NCI-H1092 treated with DMSO at 0.1 percent for 48 hours (cell line): ENCODE results near the gene INPP5F.
"Not testable (repeated sequence)": the region's sequence is repeated elsewhere in the genome, so short reads cannot be mapped to it uniquely, and the experiment has no call there.

ENCODE experiments used
- DNase-seq: peaks from one replicate; lab custom pipeline; 2025; lab: John Stamatoyannopoulos, UW

Gene INPP5F

DNA sequence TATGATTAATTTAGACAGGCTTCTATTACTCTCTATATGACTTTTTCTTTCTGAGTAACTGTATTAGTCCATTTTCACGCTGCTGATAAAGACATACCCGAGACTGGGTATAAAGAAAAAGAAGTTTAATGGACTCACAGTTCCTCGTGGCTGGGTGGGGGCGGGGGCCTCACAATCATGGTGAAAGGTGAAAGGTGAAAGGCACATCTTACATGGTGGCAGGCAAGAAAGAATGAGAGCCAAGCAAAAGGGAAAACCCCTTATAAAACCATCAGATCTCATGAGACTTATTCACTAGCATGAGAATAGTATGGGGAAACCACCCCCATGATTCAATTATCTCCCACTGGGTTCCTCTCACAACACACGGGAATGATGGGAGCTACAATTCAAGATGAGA lies 18.5 kb upstream of the INPP5F start:
- not testable (repeated sequence) for DNase-seq

DNA sequence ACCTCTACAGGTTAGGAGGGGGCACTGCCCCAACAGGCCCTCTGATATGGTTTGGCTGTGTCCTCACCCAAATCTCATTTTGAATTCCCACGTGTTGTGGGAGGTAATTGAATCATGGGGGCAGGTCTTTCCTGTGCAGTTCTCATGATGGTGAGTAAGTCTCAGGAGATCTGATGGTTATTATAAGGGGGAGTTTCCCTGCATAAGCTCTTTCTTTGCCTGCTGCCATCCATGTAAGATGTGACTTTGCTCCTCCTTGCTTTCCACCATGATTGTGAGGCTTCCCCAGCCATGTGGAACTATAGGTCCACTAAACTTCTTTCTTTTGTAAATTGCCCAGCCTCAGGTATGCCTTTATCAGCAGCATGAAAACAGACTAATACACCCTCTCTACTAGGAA lies 14.9 kb upstream of the INPP5F start:
- DNase-seq: not testable (repeated sequence)

GRCh38 chr10:119713744-119714483 lies 11.9 kb upstream of the INPP5F start:
- DNase-seq: no peak

DNA sequence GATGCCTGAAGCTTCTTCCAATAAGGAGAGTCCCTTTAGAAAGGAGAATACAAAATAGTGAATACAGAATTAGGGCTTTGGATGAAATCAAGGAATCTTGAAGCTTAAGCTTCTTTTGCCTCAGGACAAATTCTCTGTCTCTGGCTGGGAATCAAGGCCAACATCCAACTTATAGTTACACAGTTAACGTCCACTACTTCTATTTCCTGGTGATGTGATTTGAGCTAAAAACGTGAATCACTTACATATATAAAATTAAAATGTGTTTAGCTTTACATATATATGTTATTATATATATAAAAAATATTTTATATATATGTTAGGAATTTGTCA lies 11.4 kb upstream of the INPP5F start:
- no peak for DNase-seq

DNA sequence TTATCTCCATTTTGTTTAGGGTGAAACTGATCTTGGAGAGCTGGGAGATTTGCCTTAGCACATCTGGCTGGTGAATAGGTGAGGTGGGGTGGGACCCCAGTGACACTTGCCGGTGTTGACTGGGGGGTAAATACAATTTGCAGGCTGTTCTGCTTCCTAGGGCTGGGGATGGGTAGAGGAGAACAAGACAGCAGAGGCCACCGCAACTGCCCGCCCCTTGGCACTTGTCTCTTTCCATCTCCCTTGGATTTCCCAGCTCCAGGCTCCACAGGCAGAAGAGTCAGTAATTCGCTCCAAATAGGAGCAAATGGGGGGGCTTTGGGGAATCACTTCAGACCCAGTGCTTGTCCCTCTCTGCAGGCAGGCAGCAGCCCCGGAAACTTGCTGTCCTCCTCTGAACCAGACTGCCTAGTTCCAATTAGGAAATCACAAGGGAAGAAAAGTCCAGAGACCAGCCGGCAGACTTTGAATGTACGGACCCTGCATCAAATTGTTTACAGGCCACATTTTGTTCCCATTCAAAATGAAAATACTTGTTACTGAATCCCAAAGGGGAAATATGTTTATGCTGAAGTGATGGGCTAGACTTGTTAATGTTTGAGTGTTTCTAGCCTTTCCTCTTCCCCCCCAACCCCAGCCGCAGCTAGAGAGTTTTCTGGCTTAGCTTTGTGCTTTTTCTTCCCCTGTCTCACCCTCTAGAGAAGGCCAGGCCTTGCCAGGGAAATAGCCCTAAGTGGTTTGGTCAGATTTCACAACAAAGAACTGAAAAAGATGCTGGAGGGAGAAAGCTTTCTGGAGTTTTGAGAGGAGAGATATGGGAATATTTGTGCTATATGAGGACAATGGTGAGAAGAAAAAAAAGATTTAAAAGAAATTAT lies 10.0 kb upstream of the INPP5F start:
- no peak for DNase-seq

DNA sequence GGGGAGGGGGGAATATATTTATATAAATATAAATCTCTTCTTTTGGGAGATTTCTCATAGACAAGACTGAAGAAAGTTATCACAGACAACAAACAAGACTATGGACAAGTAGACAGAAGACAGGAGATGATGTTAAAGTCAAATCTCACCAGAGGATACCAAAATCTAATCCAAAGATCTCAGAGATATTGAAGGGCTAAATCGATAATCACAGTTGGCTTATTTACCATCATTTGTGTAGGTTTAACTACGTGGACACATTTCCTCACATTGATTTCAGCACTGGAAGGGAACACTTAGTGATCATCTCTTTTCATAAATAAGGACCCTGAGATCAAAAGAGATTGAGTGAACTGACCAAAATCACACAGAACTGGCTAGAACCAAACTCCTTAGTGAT lies 2.7 kb upstream of the INPP5F start:
- DNase-seq: no peak

DNA sequence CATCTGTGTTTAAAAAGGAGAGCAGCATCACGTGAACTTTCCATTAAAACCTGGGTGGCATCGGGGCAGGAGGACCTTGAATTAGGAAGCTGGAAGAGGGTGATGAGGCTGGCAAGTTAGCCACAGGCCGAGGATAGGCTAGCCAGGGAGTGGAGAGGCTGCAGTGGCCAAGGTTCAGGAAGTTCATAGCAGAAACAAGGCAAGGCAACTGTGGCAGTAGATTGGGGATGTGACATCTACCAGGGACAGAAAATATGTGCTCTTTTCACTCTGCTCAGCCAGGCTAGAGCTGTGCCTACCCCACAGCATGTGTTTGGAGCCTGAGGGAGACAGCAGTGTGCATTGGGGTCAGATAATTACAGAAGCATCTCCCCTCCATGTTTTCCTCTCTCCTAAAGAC lies 2.2 kb upstream of the INPP5F start:
- DNase-seq: no peak

GRCh38 chr10:119724593-119725516 lies 995 bp upstream of the INPP5F start:
- no peak for DNase-seq

DNA sequence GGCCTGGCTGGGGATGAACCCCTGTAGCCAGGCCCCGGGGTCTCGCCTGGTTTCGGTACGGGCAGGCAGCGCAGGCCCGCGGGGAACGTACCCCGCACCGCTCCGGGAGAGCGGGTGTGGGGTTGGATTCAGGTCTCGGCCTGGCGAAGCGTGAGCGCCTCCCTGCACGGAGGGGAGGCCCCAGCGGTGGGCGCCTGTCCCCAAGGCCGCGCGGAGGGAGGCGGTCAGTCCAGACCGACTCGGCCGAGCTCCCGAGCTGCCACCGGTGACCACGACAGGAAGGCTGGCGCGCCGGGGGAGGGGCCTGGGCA lies 378 bp upstream of the INPP5F start:
- DNase-seq: no peak

GRCh38 chr10:119726676-119727261 lies 919 bp downstream of the INPP5F start:
- no peak for DNase-seq

- DNase-seq: no peak
Observed at GRCh38 chr10:119728172-119728800, 2.4 kb downstream of the INPP5F start.

DNA sequence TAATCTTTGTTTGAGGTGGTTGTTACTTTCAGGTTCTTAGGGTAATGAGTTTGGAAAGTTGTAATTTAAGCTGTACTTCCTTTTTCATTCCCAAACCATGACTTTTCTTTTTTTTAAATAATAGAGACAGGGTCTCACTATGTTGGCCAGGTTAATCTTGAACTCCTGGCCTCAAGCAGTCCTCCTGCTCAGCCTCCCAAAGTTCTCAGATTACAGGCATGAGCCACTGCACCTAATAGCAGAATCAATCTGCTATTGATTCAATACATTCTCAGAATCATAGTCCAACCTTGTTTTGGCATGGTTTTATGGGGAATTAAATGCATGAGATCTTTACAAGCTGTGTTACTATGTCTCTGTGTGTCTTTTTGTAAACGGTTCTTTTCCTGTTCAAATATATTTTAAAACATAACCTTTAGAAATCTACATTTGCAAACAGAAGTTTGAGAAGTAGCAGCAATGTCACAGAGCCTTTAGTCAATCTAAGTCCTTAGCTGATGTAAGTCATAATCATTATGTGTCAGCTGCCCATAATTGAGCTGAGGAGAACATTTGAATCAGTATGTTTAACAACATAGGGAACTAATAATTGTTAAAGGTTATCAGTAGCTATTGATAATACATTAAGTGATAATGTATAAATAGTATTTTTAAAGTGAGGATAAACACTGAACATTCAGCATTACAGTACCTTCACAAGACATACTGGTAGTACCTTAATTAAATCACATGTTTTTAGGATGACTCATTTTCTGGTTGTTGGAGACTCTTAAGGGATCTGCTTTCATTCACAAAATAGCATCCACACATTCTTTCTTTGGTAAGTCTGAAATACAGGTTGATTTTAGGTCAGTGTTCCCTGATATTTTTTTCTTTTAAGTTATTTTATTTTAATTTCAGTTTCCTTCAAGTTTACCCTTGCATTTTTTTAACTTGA lies 8.8 kb downstream of the INPP5F start:
- no peak for DNase-seq

DNA sequence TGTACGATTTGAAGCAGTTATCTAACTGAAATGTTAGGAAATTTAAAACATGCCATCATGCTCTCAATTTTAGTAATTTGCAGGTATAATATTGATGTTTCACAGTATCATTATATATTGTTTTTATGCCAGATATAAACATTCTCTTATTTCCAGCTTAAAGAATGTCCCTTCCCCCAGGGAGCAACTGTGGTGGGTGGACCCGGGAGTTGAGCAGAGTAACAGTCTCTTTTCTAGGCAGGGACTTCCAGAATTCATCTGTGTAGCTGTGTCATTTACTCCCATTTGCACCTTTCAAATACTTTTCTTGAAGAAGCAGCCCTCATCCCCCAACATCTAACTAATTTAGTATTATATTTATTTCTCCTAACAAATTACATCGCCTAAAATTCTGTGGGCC lies 9.6 kb downstream of the INPP5F start:
- no peak for DNase-seq

- DNase-seq: no peak
Observed at GRCh38 chr10:119736220-119736619, 10.4 kb downstream of the INPP5F start.

DNA sequence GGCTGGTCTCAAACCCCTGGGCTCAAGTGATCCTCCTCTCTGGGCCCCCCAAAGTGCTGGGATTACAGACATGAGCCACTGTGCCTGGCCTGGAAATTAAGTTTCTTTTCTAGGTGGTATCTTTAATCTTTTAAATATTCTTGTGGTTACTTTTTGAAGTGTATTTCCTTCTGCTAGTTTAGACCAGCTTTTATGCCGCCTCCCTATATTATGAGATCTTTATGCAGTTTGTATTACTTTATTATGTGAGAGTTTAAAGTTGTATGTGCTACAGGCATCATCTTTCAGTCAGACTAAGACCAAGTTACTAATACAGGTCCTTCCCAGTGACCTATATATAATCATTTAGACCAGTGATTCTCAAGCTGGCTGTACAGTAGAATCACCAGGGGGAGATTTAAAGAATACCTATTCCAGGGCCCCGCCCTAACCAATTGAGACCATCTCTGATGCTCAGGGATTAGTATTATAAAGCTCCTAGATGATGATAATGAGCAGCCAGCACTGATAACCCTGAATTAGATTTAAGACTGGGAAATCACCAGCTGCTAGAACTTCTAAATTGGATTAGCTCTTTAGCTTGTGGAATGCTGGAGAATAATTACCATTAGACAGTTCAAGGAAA lies 11.3 kb downstream of the INPP5F start:
- DNase-seq: no peak

GRCh38 chr10:119737823-119738222 lies 12.0 kb downstream of the INPP5F start:
- no peak for DNase-seq

DNA sequence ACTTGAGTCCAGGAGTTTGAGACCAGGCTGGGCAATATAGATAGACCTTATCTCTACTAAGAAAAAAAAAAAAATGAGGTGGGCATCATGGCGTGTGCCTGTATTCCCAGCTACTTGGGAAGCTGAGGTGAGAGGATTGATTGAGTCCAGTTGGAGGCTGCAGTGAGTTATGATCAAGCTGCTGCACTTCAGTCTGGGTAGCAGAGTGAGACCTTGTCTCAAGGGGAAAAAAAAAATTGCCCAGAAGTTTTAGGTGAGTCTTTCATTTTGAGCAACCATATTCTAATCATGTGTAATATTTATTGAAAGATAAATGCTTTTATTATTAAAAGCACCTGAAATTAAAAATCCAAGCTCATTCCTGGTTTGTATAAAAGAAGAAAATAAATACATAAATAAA lies 13.1 kb downstream of the INPP5F start:
- no peak for DNase-seq

- no peak for DNase-seq
Observed at GRCh38 chr10:119740096-119740495, 14.2 kb downstream of the INPP5F start.

DNA sequence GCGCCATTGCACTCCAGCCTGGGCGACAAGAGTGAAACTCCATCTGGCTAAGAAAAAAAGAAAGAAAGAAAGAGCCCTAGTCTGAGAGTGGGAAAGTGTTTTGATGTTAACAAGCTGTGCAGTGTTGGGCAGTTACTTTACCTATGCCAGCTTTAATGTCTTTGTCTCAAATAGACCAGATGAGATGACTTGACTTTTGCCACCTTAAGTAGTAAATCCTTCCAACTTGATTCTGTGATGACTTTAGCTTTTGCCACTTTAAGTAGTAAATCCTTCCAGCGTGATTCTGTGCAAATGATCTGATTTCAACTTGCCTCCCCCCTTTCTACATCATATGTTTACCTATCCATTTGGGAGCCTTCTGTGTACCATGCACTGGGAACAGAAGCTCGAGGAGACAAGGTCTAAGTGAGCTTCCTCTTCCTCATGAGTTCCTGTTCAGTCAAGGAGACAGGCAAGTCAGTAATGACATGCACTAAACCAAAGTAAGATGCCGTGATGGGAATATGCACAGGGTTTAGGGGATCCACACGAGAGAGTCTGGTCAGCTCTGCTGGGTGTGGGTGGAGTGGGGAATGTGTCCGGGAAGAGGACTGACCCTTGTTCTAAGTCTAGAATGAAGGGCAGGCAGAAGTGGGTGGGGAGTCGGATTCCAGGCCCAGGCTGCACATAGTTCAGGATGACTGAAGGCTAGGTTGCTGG lies 17.2 kb downstream of the INPP5F start:
- DNase-seq: no peak

DNA sequence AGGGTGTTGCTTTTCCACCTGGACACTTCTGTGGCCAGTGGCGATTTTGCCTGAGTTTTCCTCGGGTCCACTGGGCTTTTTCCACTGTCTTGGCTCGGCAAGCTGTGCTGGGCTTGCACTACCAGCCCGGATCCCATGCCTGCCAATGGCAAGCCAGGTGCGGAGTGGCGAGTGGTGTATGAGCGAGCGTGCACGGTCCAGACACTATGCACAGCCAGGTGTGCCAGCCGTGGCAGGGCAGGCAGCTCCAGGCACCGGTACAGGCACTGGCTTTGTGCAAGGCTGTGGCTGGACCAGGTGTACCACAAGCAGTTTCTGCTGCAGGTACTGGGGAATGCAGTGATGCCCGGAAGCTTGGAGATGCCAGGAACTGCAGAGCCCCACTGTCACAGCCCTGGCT lies 22.1 kb downstream of the INPP5F start:
- DNase-seq: no peak
